ENCODE results near the gene PTPRG.
A peak's percentile ranks its signal among the peaks of the same experiment; 100 is the strongest.

The PTPRG gene

DNA sequence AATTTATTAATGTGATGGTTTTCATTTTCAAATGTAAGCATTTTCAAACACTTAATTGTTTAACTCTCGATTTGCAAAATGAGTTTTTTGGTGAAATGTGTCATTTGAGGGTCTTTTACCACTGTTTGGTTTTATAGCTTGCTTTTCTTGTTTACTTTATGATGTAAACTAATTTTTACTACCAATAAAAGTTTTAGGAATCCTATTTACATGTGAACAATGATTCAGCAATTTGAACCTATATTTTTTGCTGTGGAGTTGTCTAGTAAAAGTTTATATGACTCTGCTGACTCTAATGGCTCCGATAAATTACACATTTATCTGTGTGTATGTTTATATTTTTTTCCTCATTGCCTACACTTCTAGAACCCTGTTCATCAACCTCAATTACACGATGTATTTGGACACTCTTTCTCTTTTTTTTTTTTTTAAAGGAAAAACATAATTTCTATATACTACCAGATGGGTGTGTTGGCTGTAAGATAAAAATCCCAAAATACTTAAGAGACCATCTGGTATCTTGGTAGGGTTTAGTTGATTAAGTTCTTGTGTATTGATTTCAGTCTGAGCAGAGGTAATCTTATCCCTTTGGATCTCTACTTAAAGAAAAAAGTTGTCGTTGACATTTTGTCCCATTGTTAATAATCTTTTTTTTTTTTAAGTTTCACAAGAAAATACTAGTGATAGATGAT lies 89.5 kb downstream of the PTPRG start:
- H3K4me3 ChIP-seq (replicated peaks; ENCODE audit: low read depth, low read length): no peak overlapping the region
- TF ChIP-seq, protein P1, sequence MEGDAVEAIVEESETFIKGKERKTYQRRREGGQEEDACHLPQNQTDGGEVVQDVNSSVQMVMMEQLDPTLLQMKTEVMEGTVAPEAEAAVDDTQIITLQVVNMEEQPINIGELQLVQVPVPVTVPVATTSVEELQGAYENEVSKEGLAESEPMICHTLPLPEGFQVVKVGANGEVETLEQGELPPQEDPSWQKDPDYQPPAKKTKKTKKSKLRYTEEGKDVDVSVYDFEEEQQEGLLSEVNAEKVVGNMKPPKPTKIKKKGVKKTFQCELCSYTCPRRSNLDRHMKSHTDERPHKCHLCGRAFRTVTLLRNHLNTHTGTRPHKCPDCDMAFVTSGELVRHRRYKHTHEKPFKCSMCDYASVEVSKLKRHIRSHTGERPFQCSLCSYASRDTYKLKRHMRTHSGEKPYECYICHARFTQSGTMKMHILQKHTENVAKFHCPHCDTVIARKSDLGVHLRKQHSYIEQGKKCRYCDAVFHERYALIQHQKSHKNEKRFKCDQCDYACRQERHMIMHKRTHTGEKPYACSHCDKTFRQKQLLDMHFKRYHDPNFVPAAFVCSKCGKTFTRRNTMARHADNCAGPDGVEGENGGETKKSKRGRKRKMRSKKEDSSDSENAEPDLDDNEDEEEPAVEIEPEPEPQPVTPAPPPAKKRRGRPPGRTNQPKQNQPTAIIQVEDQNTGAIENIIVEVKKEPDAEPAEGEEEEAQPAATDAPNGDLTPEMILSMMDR (IDR thresholded peaks at IDR 0.05; ENCODE audit: low read depth, low read length, missing control alignments): no peak
- DNase-seq (ENCODE audit: extremely low read depth, low read depth): no peak

DNA sequence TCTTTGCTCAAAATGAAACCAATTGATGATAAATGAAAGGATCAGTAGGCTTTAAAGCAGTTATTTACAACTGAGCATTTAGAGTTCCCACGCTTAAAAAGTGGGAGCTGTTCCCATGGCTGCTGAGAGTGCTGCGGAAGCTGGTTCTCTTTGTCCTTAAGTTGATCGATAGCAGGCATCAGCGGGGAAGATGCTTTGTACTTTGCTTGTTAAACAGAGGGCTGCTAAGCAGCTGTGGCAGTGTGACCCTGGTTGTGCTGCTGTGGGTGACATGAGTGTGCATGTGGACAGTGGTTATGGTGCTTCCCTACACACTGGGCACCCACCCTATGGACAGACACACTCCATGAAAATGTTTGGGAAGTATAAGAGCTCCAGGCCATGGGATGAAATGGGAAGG lies 96.3 kb downstream of the PTPRG start:
- H3K4me3 ChIP-seq (replicated peaks; ENCODE audit: low read depth, low read length): no peak overlapping the region
- TF ChIP-seq, protein P1 (IDR thresholded peaks at IDR 0.05; ENCODE audit: low read depth, low read length, missing control alignments): no peak
- DNase-seq (ENCODE audit: extremely low read depth, low read depth): no peak

DNA sequence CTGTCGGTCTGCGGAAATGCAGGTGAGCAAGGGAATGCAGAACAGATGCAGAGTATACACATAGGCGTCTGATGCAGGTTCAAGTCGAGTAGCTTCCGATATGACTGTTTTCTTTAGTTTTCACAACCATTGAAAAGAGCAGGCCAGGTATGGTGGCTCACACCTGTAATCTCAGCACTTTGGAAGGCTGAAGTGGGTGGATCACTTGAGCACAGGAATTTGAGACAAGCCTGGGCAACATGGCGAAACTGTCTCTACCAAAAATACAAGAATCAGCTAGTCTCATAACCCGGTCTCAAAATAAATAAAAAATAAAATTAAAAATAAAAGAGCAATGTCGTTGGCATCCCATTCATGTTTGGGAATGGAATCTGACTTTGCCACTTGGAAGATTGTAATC lies 101.5 kb downstream of the PTPRG start:
- no peak for DNase-seq (ENCODE audit: extremely low read depth, low read depth)
- no peak overlapping the region for H3K4me3 ChIP-seq (replicated peaks; ENCODE audit: low read depth, low read length)
- TF ChIP-seq, protein P1 (IDR thresholded peaks at IDR 0.05; ENCODE audit: low read depth, low read length, missing control alignments): no peak

DNA sequence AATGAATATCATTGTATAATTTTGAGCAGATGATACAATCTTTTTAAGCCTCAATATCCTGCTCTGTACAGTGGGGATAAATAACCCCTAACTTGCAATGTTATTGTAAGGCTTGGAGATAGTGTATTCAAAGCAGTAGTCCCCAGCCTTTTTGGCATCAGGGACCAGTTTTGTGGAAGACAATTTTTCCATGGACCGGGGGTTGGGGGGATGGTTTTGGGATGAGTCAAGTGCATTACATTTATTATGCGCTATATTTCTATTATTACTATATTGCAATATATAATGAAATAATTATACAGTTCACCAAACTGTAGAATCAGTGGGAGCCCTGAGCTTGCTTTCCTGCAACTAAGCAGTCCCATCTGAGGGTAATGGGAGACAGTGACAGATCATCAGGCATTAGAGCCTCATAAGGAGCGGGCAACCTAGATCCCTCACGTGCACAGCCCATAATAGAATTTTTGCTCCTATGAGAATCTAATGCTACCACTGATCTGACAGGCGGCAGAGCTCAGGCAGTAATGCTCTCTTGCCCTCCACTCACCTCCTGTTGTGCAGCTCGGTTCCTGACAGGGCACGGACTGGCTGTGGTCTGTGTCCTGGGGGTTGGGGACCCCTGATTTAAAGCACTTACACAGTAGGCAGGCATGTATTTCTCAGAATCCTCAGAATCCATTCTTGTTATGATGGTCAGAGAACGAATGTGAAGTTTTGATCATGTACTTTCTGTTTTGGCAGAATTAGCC lies 102.2 kb downstream of the PTPRG start:
- DNase-seq (ENCODE audit: extremely low read depth, low read depth): no peak
- H3K4me3 ChIP-seq (replicated peaks; ENCODE audit: low read depth, low read length): peak overlapping the region; percentile 49
- TF ChIP-seq, protein P1 (IDR thresholded peaks at IDR 0.05; ENCODE audit: low read depth, low read length, missing control alignments): no peak

DNA sequence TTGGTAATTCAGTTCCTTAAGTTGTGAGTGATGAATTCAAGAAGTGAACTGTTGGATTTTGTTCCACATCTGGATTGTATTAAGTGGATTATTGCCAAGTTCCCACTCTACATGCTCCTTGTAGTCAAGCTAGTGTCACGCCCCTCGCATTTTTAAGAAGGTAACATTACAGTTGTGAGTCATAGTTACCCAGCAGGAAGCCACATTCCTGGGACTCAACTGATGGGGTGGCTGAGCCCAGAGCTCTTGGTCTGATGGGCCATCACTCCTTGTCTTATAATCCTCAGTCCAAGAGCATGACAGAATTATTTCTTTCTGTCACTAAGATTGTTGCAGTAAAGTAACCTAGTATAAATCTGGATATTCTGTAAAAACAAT lies 102.7 kb downstream of the PTPRG start:
- peak; percentile 98 for DNase-seq (ENCODE audit: extremely low read depth, low read depth)
- peak overlapping the region; percentile 49 for H3K4me3 ChIP-seq (replicated peaks; ENCODE audit: low read depth, low read length)
- TF ChIP-seq, protein P1 (IDR thresholded peaks at IDR 0.05; ENCODE audit: low read depth, low read length, missing control alignments): no peak

DNA sequence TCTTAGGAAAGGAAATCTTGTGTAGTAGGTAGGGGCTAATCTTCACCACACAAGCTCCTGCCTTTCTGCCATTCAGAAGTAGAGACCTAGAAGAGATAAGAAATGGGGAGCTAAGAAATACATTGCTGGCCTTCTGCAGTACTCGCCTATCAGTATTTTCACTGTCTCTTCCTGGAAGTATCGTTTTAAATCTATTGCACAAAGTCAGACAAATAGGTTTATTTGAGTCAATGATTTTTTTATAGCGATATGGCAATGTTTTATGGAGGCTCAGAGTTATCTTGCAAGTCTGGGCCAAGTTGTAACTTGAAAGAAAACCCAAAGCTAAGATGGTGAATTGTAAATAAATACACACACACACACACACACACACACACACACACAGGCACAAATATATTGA lies 103.8 kb downstream of the PTPRG start:
- TF ChIP-seq, protein P1 (IDR thresholded peaks at IDR 0.05; ENCODE audit: low read depth, low read length, missing control alignments): no peak
- no peak for DNase-seq (ENCODE audit: extremely low read depth, low read depth)
- H3K4me3 ChIP-seq (replicated peaks; ENCODE audit: low read depth, low read length): no peak overlapping the region
